Measurements from ENCODE around the gene TNFRSF1B.

Gene TNFRSF1B

DNA sequence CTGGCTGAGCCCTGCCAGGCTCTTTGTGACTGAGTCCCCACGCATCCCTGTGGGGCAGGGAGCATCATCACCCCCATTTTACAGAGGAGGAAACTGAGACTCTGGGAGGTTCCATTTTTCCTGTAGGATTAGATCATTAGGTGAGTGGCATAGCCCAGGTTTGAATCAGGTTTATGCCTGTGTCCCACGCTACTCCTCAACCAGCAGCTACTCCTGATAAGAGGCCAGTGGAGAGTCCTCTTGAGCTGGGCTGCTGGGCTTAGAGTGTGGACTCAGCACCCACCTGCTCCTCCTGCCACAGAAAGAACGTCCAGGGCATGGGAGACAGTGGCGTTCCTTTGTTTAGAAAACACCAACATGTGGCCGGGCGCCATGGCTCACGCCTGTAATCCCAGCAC is 30.7 kb downstream of the TNFRSF1B start:
- no peak for DNase-seq (ENCODE audit: extremely low read depth, low read depth)
- TF ChIP-seq, protein P1, sequence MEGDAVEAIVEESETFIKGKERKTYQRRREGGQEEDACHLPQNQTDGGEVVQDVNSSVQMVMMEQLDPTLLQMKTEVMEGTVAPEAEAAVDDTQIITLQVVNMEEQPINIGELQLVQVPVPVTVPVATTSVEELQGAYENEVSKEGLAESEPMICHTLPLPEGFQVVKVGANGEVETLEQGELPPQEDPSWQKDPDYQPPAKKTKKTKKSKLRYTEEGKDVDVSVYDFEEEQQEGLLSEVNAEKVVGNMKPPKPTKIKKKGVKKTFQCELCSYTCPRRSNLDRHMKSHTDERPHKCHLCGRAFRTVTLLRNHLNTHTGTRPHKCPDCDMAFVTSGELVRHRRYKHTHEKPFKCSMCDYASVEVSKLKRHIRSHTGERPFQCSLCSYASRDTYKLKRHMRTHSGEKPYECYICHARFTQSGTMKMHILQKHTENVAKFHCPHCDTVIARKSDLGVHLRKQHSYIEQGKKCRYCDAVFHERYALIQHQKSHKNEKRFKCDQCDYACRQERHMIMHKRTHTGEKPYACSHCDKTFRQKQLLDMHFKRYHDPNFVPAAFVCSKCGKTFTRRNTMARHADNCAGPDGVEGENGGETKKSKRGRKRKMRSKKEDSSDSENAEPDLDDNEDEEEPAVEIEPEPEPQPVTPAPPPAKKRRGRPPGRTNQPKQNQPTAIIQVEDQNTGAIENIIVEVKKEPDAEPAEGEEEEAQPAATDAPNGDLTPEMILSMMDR (IDR thresholded peaks at IDR 0.05; ENCODE audit: low read depth, low read length): no peak

DNA sequence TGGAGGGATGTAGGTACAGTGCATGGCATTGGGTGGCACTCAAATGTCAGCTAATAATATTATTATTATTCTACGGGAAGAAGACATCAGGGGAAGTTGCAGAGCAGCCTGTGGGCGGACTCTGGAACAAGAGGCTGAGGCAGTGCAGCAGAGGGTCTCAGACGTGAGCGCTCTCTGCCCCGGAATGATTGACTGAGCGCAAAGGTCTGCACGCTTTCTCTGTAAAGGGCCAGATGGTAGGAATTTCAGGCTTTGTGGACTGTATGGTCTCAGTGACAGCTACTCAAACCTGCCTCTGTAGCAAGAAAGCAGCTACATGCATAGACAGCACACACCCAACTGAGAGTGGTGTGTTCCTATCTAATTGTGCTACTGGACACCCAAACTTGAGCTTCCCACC is 33.4 kb downstream of the TNFRSF1B start:
- DNase-seq (ENCODE audit: extremely low read depth, low read depth): no peak
- TF ChIP-seq, protein P1 (IDR thresholded peaks at IDR 0.05; ENCODE audit: low read depth, low read length): no peak

DNA sequence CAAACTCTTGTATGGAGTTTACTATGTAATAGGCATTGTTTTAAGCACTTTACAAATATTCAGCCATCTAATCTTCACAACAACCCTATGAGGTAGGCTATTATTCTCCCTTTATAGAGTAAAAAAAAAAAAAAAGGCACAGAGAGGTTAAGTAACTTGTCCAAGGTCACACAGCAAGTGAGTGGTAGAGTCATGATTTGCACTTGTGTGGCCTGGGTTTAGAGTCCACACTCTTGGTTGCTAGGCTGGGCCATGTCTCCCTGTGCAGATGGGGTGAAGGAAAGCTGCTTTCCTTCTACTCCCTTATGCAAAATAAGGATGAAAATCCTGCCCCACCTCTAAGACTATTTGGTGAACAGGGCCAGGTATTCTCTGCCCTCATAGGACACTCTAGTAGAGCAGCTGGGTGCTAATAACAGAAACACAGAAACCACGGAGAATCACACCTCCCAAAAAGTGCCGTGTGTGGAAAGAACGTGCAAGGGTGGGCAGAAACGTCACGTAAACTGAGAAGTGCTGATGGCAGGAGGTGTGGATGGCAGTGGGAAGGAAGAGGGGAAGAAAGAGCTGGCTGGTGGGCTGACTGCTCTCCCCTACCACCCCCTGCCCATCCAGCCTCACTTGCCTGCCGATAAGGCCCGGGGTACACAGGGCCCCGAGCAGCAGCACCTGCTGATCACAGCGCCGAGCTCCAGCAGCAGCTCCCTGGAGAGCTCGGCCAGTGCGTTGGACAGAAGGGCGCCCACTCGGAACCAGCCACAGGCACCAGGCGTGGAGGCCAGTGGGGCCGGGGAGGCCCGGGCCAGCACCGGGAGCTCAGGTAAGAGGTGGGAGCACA is 34.8 kb downstream of the TNFRSF1B start:
- no peak for DNase-seq (ENCODE audit: extremely low read depth, low read depth)
- TF ChIP-seq, protein P1 (IDR thresholded peaks at IDR 0.05; ENCODE audit: low read depth, low read length): no peak

GRCh38 chr1:12202190-12202497 is 35.4 kb downstream of the TNFRSF1B start:
- DNase-seq (ENCODE audit: extremely low read depth, low read depth): no peak
- TF ChIP-seq, protein P1 (IDR thresholded peaks at IDR 0.05; ENCODE audit: low read depth, low read length): no peak

GRCh38 chr1:12202577-12202976 is 35.8 kb downstream of the TNFRSF1B start:
- no peak for DNase-seq (ENCODE audit: extremely low read depth, low read depth)
- TF ChIP-seq, protein P1 (IDR thresholded peaks at IDR 0.05; ENCODE audit: low read depth, low read length): no peak

GRCh38 chr1:12203216-12204007 is 36.6 kb downstream of the TNFRSF1B start:
- no peak for DNase-seq (ENCODE audit: extremely low read depth, low read depth)
- TF ChIP-seq, protein P1 (IDR thresholded peaks at IDR 0.05; ENCODE audit: low read depth, low read length): no peak

DNA sequence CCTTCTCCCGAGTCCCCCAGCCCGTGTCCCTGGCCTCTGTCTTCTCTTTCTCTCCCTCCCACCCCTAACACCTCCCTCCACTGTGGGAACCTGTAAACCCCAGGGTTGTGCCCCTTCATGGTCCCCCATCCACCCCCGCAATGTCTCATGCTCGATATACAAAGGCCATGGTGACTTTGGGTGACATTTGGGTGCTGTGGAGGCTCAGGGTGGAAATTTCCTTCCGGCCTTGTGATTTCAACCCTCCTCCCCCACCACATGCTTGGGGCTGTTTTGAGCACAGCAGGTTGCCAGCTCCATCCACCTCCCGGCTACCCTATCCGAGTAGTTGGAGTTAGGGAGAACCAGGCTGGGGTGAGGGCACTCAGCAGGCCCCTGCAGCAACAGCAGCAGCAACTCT is 37.3 kb downstream of the TNFRSF1B start:
- TF ChIP-seq, protein P1 (IDR thresholded peaks at IDR 0.05; ENCODE audit: low read depth, low read length): no peak
- no peak for DNase-seq (ENCODE audit: extremely low read depth, low read depth)
